GM12872 (cell line): Measurements from ENCODE around the gene EIF4E.

Source experiments
- CTCF ChIP-seq: IDR thresholded peaks from 3 replicates; pipeline ENCODE4 v1.5.1; 2011; ENCODE audit warnings: low read depth, mild to moderate bottlenecking, low read length, moderate library complexity; ENCODE audit not compliant: insufficient read depth

EIF4E gene

GRCh38 chr4:98887145-98887544, 41.8 kb downstream of the EIF4E start:
- TF ChIP-seq CTCF = no peak

DNA sequence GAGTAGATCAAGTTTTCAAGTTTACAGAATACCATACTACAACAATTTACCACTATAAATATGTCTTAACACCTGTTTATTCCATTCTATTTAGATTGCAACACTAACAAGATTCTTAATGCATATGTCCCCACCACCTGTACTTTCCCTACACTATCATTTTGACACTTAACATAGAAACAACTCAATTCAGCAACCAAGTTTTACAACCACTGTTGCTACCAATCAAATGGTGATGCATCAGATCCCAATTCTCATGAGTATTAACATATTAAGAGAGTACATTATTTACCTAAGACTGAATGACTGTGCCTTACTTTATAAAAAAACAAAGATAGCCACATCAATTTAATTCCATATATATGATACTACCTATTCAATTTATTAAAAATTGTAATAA, 49.4 kb downstream of the EIF4E start:
- TF ChIP-seq CTCF = no peak

DNA sequence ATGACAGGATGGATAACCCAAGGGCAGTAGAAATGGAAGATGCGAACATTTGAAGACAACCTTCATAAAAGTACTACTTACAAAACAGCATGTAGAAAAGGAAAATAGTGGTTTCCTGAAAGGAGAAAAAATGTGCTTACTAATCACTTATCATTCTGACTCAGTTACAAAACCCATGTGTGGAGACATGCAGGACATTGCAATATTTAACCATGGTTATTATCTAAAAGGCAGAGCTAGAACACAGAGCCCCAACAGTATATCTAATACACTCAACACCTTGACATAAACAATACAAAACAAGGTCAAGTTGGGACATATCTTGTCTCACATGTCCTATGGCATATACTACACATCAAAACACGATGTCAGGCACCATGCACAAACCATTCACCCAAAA, 55.9 kb downstream of the EIF4E start:
- no peak for TF ChIP-seq CTCF

DNA sequence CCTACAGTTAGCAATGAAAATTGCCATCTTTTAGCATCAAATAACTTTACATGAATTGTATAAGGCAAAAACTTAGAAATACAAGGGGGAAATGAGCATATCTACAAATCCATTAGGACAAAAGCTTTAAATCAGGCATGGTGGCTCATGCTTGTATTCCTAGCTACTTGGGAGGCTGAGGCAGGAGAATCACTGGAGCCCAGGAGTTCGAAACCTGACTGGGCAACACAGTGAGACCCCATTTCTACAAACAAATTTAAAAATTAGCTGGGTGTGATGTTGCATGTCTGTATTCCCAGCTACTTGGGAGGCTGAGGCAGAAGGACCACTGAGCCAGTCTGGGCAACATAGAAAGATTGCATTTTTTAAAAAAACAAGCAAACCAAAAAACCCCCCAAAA, 61.3 kb downstream of the EIF4E start:
- no peak for TF ChIP-seq CTCF

DNA sequence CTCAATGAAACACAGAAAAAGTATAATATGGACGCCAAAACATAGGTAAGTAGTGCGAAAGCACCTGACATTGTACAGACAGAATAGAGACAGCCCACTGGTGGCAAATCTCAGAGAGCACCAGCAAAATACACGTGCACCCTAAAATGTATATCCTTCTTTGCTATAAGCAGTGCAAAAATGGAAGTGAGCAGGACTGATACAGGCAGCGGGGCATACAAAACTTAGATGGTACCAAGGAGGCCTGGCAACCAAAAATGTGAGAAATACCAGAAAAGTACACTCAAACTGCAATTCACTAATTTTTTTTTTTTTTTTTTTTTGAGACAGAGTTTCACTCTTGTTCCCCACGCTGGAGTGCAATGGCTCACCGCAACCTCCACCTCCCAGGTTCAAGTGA, 63.9 kb downstream of the EIF4E start:
- TF ChIP-seq CTCF = no peak

- no peak for TF ChIP-seq CTCF
Measured at GRCh38 chr4:98864560-98864959, 64.4 kb downstream of the EIF4E start.

DNA sequence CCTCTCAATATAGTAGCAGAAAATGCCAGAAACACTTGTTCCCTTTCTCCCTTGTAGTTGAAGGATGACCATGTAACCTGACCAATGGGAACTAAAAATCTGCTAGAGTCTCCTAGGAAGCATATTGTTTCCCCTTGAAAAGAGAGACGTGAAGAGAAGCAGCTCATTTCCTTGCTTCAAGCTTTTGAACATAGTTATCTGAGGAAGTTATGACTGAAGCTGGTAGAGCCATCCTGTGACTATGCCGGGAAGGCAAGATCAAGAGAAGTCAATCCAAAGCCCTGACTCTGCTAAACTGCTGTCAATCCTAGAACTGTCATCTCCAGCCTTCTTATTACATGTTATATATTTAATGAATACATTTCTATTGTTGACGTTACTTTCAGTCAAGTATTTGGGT, 66.6 kb downstream of the EIF4E start:
- no peak for TF ChIP-seq CTCF
